Activated T-cell treated with anti-CD3 and anti-CD28 coated beads for 4 hours (primary cell): ENCODE data around the gene MAFF.
"Not testable (repeated sequence)": the region's sequence is repeated elsewhere in the genome, so short reads cannot be mapped to it uniquely, and the experiment has no call there.

Experiments
- DNase-seq: peaks from one replicate; pipeline ENCODE4 v3.0.0-alpha.2; 2020

MAFF gene

GRCh38 chr22:38228326-38228872 is 26.6 kb downstream of the MAFF start:
- DNase-seq, result no peak

- no peak for DNase-seq
Measured at GRCh38 chr22:38228873-38229740, 27.3 kb downstream of the MAFF start.

GRCh38 chr22:38230108-38230825 is 28.5 kb downstream of the MAFF start:
- DNase-seq, result no peak

- DNase-seq, result no peak
Measured at GRCh38 chr22:38230916-38231315, 29.1 kb downstream of the MAFF start.

- DNase-seq, result no peak
Measured at GRCh38 chr22:38232196-38232595, 30.4 kb downstream of the MAFF start.

GRCh38 chr22:38233427-38233826 is 31.6 kb downstream of the MAFF start:
- DNase-seq, result no peak

- not testable (repeated sequence) for DNase-seq
Measured at GRCh38 chr22:38233856-38234255, 32.1 kb downstream of the MAFF start.

GRCh38 chr22:38235240-38235850 is 33.6 kb downstream of the MAFF start:
- DNase-seq, result no peak

GRCh38 chr22:38236786-38237185 is 35.0 kb downstream of the MAFF start:
- DNase-seq, result no peak

- DNase-seq, result no peak
Measured at GRCh38 chr22:38238519-38239071, 36.8 kb downstream of the MAFF start.

- DNase-seq, result no peak
Measured at GRCh38 chr22:38239101-38239761, 37.4 kb downstream of the MAFF start.

GRCh38 chr22:38240734-38241252 is 39.0 kb downstream of the MAFF start:
- DNase-seq, result no peak

- DNase-seq, result no peak
Measured at GRCh38 chr22:38243007-38243765, 41.4 kb downstream of the MAFF start.

- DNase-seq, result no peak
Measured at GRCh38 chr22:38244106-38244505, 42.3 kb downstream of the MAFF start.

- DNase-seq, result no peak
Measured at GRCh38 chr22:38246046-38246658, 44.4 kb downstream of the MAFF start.

- no peak for DNase-seq
Measured at GRCh38 chr22:38246692-38247091, 44.9 kb downstream of the MAFF start.

GRCh38 chr22:38247713-38248112 is 45.9 kb downstream of the MAFF start:
- no peak for DNase-seq

- no peak for DNase-seq
Measured at GRCh38 chr22:38248280-38248679, 46.5 kb downstream of the MAFF start.

- DNase-seq, result no peak
Measured at GRCh38 chr22:38249301-38249700, 47.5 kb downstream of the MAFF start.

GRCh38 chr22:38249803-38250642 is 48.2 kb downstream of the MAFF start:
- DNase-seq, result no peak
